ENCODE measurements around the gene CALML3.
A peak's percentile ranks its signal among the peaks of the same experiment; 100 is the strongest.

CALML3 gene

DNA sequence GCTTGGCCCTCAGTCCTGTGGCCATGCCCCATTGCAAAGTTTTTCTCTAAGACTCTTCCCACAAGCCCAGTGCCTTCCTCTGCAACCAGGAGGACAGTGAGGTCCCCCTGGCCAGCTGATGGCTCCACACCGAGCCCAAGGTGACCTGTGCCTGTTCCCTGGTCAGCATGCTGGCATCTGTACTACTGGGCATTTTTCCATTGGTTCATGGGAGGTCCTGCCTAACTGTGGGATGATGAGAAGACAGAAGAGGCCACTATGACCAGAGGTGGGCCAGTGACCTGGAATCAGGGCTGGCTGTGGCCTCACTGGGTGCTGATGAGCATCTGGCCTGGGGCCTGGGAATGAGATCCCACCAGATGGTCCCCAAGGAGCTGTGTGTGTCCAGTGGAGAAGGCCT, 20.2 kb downstream of the CALML3 start:
- no peak for DNase-seq

DNA sequence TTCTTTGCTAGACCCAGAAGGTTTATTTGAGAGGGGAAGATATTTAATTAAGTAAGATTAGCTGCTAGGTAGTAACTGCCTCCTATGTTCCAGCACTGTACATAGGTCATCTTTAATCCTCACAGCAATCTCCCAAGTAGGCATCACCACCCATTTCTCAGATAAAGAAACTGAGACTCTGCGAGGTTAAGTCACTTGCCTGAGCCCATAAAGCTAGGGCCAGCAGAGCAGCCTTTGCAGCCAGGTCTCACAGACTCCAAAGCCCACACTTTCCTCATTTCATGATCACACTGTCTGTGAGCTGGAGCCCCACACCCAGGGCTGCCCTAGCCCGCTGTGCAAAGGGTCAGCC, 20.6 kb downstream of the CALML3 start:
- DNase-seq: no peak

DNA sequence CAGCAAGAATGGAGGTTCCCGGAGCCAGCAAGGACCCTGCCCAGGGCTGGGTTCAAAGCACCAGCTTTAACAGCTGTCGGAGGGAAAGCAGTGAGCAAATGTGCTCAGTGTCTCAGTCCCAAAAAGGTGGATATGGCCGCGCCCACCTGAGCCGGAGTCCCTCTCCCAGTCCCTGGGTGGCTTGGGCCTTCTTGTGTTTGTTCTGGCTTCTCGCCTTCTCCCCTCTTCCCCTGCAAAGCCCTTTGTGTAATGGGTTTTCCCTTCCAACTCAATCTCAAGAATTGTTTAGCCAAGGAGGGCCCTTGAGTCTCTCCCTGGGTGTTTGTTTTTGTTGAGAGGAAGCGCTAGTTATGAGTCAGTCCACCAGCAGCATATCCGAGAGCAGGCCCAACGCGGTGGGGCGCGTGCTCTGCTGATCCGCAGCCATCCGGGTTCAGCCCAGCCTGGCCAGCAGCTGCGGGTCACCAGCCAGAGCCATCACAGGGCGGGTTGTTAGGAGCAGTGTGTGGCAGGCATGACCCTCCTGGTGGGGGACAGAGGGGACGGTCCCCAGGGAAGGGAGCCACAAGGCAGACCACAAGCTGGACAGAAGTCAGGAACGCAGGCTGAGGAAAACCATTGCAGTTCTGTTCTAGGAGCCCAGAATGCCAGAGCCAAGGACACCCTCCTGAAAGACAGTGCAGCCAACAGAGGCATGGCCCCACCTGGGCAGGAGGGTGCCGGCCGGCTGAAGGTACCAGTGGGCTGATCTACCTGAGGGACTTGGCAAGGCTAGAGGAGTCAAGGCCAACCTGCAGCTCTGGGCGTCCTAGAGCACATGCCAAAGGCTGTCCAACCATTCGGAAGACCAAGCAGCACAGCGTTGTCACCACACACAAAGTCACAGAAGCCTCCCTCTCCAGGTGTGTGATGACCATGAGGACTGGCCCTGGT, 21.3 kb downstream of the CALML3 start:
- DNase-seq: peak; percentile 94

DNA sequence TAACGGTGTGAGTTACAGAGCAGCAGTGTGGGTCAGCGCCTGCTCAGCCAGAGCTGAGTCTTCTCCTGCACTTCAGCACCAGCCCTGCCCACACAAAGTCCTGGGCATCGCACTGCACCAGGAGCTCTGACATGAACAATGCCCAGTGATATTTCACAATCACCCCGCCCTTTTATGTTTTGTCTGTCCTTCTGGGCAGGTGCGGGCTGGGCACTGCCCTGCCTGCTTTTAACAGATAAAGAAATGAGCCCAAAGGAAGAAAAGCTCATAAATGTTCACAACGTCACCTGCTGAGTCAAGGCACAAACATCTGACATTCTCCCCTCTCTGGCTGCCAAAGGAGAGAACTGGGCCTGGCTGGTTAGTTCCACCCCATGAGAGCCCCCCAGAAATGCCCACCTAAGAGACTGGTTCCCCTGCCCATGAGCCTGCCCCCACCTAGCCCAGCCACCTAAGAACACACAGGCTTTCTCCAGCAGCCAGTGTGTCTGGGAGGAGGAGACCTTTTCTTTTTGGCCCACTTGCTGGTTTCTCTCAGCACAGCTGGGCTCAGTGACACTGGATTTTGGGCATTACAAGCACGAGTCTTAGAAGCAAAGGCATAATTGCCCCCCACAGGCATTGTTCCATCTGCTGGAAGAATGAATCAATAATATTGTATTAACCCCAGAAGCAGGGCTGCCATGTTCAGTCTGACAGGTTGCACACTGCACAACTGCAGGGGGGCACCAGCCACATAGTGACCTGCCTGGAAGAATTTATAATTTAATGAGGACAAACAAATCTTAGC, 22.3 kb downstream of the CALML3 start:
- DNase-seq: peak; percentile 90

DNA sequence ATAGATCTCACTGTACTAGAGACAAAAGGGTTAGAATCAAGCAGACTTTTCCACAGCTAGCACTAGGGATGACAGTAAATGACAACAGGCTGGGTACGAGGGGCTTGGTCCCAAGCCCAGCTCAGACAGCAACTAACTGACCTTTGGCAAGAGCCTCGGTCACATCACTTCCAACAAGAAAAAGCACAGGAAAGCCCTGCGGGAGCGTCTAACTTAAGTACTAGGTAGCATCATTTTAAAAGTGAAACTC, 22.8 kb downstream of the CALML3 start:
- DNase-seq: no peak

DNA sequence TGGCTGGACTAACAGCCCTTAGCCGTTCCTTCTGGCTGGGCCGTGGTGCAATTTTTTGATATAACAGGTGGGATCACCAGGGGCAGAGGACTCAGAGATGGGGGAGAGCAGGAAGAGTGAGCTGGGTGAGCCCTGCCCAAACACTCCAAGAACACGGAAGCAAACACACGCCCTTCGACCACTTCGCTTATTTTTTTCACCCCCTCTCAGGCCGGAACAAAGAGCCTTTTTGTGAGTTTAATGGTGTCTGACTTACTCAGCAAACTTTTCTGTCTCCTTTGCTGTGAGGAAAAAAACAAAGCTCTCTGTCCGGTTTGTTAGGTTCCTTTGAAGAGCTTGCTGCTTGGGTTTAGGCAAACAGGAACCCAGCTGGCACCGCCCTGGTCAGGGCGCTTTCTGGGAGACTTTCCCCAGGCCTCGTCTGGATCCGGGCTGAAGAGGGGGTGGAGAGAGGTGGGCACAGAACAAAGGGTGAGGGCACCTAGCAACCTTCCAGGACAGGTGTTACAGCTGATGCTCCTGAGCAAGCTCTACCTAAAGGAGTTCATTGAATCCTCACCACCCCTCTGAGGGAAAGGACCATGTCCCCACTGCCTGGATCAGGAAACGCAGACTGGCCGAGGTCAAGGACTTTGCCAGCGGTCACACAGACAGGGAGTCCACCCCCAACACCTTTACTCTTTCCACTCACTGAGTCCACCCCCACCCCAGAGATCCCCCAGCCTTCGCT, 23.3 kb downstream of the CALML3 start:
- peak; percentile 95 for DNase-seq

DNA sequence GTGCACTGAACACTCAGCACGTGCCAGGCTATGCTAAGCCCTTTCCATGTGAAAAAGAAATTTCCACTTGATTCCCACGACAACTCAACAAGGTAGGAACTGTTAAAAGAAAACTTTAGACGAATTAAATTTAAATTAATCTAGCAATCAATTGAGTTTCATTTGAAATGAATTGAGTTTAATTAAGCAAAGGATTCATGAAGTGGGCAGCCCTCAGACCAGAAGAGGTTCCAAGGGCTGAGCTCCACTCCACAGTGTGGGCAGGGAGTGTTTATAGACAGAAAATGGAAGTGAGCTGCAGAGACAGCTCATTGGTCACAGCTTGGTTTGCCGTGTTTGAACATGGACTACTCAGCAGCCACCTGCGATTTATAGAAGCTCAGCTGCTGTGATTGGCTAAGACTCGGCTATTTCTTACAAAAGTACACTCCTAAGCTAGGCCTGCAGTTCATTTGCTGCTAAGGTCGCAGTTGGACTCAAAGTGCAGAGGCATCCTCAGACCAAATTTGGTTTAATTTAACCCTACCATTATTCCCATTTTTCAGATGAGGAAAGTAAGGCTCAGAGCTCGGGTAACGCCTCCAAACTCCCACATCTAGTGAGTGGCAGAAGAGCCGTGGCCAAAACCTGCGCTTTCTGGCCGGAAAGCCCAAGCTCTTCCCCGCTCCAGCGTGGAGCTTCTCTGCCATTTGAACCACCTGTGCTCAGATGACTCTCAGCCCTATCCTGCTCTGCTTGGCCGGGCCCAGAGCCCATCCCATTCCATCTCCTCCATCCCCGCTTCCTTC, 24.9 kb downstream of the CALML3 start:
- peak; percentile 49 for DNase-seq

DNA sequence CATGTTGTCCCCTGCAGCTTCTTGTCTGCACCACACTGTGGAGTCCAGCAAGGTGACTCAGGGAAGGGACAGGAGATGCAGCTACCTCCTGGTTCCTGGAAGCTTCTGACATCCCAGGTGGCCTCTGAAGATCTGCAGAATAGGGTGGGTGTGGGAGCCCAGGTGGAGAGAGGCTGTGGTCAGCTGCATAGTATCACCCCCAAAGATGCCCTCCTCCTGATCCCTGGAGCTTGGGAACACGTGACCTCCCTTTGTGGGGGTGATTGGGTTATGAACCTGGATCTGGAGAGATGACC, 25.4 kb downstream of the CALML3 start:
- DNase-seq: no peak

DNA sequence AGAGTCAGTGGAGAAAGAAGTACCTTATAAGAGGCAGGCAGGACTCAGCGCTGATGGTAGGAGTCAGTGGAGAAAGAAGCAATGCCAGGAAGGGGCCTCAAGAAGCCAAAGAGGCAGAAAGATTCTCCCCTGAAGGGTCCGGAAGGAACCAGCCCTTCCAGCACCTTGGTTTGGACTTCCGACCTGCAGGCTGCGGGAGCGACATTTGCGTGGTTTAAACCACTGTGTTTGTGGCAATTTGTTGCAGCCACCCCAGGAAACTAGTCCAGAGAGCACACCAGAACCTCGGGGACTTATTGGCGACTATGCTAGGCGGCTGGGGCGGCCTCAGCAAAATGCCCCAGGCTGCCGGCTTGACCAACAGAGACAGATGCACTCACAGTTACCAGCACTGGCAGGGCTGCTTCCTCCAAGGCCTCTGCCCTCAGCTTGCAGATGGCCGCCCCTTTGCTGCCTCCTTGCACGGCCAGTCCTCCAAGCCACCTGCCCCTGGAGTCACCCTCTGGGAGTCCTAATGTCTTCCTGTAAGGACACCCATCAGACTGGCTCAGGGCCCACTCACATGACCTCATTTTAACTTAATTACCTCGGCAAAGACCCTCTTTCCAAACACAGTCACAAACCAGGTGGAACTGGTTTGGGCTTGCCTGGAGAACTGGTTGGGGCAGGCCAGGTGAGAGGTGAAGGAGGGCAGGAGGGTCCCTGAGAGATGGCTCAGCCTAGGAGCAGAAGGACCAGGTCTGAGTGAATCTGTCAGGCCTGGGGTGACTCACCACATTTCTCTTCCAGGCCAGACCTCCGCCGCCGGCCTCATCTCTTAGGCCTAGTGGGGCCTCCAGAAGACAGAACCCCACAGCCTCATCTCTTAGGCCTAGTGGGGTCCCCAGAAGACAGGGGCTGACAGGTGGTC, 26.1 kb downstream of the CALML3 start:
- DNase-seq: peak; percentile 72

DNA sequence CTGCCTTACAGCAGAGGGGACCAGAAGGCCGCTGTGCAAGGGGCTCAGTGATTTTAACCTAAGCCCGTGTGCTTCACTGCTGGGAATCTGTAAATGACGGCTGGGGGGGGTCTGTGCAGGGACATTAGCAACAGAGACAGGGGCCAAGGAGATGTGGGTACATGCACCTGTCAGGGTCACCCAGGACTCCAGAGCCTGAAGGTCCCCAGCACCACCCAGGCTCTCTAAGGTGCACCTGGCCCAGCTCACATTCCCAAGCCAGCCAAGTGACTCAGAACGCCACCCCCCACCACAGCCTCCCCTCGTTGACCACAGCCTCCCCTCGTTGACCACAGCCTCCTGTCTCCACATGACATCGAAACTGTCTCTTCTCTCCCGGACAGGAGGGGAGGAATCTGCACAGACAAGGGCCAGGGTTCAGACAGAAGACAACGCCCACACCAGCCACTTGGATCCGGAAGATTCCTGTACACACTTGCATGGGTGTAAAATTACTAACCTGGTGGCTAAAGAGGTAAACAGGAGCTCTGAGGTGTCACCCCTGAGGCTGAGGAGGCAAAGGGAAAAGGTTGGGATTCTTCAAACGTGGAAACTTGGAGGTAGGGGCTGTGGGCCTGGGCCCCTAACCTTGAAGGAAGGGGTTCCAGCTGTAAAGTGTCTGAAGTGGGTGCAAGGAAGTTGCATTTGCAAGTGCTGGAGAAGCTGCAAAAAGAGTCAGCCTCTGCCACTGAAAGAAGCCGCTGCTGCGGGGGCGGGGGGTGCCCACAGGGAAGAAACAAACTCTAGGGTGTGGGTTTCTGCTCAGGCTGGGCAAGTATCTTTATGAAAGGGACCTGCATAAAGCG, 27.0 kb downstream of the CALML3 start:
- DNase-seq: peak; percentile 74

DNA sequence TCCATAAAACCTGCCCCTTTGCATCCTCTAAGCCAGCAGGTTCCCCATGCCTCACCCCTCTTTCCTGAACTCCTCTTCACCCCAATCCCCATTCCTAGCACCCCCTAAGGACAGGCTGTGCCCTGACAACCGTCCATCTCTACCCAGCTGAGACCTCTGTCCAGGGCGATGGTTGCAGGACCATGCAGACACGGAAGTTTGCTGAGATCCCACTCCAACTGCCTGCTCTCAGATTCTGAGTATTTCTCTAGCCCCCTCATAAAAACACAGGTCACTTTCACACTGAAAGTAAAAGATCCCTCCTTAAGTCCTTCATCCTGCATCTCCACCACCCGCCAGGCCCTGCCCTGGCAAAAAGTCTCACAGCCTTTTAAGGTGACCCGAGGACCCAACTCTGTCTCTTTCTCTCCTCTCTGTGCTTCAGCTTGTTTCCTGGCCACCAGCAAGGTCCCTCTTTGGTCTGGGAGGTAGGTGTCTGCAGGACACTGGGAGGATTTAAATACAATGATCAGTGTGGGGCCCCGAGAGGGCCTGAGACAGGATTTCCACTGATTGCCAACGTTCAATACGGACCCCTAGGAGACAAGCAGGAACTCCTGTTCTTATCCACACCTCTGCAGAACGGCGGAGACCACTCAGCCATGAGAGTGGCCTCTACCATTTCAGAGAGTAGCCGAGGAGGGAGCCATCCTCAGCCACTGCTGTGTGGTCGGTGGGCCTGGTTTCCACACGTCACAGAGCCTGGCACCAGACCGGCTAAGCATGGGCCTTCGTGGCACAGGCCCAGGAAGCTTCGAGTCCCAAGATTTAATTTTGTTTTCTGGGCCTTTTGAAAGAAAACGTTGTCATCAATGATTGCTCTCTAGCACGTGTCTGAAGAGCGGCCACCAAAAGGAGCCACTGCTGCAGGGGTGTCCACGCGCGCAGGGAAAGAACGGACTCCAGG, 27.9 kb downstream of the CALML3 start:
- no peak for DNase-seq

DNA sequence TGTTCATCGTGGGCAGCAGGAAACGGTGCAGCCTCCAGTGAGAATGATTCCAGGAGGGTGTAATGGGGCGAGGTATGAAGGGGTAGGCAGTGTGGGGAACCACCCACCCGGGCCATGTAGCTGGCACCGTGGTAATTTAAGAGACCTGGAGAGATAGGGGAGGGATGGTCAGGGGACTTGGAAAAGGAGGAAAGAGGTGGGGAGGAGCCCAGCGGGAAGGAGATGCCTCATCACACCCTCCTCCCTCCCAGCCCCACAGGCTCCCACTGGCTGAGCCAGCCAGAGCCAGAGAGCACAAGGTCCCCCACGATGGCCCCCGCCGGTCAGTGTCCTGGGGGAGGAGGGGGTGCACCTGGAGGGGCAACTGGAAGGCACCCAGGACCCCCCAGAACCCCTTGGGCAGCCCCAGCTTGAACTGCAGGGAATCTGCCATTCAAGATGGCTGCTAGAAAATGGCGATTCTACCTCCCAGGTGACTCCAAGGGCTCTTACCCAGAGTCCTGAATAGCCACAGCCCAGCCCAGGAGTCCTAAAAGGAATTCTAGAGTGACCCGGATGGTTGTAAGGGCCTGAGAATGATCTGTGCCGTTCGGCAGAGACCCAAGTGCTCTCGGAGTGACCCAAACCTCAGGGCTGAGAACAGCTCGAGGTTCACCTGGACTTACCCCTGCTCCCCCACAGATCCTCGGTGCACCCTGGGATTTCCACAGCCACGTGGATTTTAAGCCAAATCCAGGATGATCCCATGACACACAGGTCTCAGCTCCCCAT, 28.8 kb downstream of the CALML3 start:
- no peak for DNase-seq

DNA sequence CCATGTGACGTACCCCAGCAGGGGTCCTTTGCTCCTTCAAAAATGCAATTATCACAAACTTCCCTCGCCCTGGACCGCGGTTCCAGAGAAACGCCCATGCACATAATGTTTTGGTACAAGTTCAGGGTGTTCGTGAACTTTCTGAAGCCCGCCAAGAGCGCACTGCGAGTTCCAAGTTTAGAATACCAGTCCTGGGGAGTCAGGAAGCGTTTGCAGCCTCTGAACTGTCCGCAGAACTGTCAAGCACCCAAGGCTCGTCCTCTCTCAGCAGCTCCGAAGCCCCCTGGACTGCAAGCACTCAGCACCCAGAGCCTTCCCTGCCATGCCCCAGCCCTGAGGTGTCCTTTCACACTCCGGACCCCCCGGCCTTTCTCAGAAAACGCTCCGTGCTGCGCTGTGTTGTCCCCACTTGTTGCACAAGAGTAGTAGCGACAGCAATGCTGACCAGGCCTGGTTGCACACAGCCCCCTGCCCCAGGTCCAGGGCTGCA, 30.3 kb downstream of the CALML3 start:
- no peak for DNase-seq

DNA sequence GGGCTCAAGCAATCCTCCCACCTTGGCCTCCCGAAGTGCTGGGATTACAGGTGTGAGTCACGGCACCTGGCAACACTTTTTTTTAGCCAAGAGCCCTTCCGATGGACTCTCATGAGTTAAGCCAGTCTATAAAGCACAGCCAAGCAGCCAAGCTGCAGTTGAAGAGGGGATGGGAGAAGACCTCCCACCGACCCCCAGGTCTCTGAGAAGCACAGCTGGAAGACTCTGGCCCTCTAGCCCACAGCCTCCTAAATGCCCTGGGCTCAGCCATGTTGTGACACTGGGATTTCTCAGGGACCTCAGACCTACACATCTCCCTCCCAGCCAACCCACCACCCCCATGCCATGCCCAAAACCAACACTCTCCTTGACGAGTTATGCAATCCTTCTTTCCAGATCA, 31.1 kb downstream of the CALML3 start:
- no peak for DNase-seq

DNA sequence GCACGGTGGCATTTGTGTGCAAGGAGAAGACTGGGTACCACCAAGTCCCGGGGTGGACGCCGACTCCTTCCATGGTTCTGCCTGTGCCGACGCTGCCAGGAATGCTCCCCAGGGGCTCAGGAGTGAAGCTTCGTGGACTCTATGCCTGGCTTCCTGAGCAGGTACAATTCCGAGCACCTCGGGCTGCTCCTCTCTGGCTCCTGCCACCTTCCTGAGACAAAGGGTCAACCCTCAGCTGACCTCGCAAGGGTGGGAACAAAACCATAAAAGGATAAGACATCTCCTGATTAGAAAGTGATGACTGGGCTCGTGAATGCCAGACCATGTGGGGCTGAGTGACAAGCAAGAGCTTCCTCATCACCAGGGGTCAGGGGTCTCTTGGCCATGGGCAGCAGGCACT, 31.8 kb downstream of the CALML3 start:
- DNase-seq: no peak

DNA sequence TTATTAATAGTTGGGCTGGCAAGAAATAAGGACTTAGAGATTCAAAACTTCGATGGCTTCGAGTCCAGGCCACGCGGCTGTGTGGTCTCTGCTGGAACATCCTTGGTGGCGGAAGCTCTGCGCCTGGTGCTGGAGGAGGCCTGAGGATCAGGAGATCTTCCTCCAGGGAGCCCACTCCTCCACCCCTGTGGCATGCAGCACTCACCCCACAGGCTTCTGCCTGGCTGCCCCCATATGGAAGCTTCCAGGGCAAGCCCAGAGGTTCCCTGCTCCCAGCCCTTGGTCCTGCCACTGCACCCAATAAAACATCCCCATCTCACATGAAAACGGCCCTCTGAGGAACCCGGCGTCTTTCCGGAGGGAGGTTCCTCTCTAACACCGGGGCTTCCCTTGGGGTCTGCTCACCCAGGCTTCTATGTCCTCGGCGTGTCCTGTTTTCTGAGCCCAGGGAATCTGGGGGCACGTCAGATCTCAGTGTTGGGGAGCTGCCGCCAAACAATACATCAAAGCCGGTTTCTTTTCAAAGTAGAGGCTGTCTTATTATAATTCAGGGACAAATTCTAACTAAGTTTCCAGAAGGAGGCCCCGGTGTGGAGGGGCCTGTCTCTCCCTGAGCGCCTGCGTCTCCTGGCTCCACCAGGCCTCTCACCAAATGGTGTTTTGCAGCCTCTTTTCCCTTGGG, 32.4 kb downstream of the CALML3 start:
- no peak for DNase-seq

DNA sequence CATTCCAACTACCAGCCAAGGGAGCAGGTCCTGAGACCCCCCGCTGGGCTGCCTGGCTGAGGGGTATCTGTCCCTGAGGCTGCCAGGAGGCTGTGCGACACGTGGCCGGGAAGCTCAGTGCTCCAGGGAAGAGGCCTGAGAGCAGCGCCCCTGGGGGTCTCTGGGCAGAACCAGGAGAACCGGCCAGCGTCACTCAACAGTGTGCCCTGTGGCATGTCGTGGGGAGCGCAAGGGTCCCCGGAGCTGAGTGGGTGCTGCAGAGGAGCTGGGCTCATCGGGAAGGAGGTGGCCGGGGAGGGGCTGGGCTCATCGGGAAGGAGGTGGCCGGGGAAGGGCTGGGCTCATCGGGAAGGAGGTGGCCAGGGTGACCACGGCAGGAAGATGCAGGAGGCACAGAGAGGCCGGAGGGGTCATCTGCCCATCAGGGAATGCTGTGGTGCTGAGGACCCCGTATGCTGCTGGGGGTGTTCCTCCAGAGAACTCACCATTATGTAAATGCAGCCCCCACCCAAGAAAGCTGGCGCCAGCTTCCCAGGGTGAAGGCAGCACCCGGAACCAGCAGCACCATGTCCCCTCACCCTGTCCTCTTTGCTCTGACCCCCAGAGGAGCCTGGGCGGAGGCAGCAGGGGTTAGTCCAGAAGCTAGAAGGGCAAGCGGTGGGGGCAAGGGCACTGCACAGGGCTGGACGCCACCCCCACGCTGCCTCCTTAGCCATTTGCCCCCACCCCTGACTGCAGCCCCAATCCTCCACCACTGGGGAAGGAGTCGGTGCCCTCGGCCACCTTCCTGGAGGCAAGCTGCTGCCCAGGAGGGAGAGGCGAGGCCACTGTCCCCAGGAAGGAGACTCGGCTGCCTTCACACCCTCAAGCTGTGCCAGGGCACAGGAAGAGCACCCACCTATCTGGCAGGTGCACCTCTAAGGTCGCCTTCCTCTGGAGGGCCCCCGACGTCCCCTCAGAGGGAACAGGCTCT, 33.3 kb downstream of the CALML3 start:
- DNase-seq: no peak
